Tibial nerve (tissue), 4 donors: ENCODE measurements around the gene MOGAT3.

Experiments used
- CTCF ChIP-seq, 5 experiments: fragments of 200-600 bp in 3 of 5; fragments of 450-650 bp in 2 of 5; sonication (generic) in 3 of 5; IDR thresholded peaks; one replicate each; pipeline ENCODE4 v1.5.1; 2016 to 2019; ENCODE audit warnings: antibody characterized with exemption in 5 of 5, mild to moderate bottlenecking in 3 of 5, moderate library complexity in 2 of 5
- EP300 ChIP-seq, 2 donors: sonication (generic); formaldehyde crosslinking; IDR thresholded peaks; one replicate each; pipeline ENCODE4 v1.6.1; 2017; ENCODE audit warnings: antibody characterized with exemption in 2 of 2, mild to moderate bottlenecking in 1 of 2
- POLR2A ChIP-seq, 2 donors: fragments of 450-650 bp; IDR thresholded peaks; one replicate each; pipeline ENCODE4 v1.6.1; 2017; ENCODE audit warnings: antibody characterized with exemption in 2 of 2, mild to moderate bottlenecking in 2 of 2, moderate library complexity in 2 of 2

GRCh38 chr7:101239951-101240220 is 39.0 kb upstream of the MOGAT3 start:
- no peak for TF ChIP-seq CTCF (IDR thresholded peaks at IDR 0.05)
- no peak for TF ChIP-seq POLR2A (IDR thresholded peaks at IDR 0.05)
- TF ChIP-seq EP300 (IDR thresholded peaks at IDR 0.05), result no peak
